ENCODE results near the gene CRIM1. TPM values are rescaled to one million over a fixed set of nuclear protein-coding genes. Genes with fewer than 3 reads are reported as not detected.

Gene CRIM1
- total RNA-seq, 1 donor from 2014 or later, result 669 TPM

DNA sequence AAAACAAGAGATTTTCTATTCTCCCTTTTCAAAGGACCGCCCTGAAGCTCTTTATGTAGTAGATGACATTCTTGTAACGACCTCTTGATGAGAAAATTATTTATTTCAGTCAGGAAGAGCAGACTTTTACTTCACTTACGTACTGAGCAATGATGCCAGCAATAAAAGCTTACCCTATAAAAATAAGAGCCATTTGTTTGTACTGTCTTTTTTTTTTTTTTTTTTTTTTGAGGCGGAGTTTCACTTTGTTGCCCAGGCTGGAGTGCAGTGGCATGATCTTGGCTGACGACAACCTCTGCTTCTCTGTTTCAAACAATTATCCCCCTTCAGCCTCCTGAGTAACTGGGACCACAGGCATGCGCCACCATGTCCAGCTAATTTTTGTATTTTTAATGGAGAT, 39.2 kb downstream of the CRIM1 start:
- no peak for DNase-seq (ENCODE audit: low read depth)

- DNase-seq (ENCODE audit: low read depth), result no peak
These were observed 40.3 kb downstream of the CRIM1 start for GRCh38 chr2:36395866-36396265.

DNA sequence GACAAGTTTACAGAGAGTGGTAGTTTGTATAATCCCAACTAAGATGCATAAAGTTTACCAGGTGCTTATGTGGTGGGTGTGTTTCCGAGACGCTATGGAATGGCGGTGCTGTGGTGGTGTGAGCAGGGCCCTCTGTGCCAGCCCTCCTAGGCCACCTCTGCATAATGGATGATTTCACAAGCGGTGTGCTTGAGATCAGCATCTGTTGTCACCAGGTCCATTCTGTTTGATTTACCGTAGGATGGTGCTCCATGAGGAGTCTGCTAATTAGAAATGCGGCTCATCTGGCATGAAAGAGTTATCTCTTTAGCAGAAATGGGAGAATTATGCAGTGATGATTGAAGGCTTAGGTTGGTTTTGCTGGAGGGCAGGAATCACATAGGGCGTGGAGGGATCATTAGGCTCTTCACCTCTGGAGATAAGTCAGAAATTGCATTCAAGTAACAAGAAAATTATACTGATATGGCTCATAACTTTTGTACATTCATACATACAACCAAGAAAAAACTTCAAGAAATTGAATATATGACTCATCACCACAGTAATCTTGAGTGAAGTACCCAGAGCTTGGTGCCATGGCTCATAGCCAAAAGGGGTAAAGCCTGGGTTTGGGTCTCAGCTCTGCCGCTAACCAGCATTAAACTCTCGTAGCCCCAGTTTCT, 41.4 kb downstream of the CRIM1 start:
- no peak for DNase-seq (ENCODE audit: low read depth)

DNA sequence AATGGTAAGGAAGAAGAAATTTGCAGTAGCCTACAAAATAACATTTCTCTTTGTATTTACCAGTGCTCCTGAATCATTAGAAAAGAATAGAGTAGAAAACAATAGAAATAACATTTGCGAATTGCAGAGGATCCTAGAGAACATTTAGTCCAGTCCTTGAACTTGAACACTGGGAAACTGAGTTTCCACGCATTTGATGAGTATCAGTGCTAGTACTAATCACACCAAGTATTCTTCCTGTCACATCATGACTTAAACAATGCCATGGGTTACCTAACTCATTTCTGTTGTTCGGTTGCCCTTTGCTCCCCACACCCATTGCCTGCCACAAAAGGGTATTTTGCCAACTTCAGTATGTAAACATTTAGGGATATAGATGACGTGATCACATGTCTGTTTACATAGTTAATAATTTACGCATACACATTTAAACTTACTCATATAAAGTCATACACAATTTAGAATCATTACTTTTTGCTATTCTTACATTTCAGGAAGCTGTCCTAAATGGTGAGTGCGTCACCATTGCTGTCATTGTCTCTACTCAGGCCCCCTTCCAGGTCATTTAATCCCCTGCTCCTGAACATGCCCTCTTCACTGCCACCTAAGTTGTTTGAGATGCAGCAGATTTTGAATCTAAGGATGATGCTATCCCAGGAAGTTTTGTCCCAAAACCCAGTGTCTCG, 42.3 kb downstream of the CRIM1 start:
- DNase-seq (ENCODE audit: low read depth), result no peak

- no peak for DNase-seq (ENCODE audit: low read depth)
These were observed 43.5 kb downstream of the CRIM1 start for GRCh38 chr2:36399050-36399449.

- peak; percentile 90 for DNase-seq (ENCODE audit: low read depth)
These were observed 48.2 kb downstream of the CRIM1 start for GRCh38 chr2:36403675-36404230.

DNA sequence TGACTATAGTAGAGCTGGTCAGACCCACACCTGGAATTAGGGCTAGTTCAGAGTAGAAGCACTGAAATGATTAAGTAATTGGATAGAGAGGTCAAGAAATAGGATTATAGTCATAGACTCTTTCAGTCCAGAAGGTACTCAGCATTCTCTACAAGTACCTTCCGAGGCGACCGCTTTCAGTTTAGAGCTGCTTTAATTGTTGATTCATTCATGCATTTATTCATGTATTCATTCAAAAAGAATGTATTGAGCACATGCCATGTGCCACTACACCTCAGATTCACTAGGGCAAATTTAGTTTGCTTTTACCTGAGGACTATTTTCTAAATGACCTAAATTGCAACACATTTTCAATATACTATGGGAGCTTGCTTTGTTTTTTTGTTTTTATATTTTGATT, 48.7 kb downstream of the CRIM1 start:
- peak; percentile 91 for DNase-seq (ENCODE audit: low read depth)

GRCh38 chr2:36404754-36405153, 49.2 kb downstream of the CRIM1 start:
- no peak for DNase-seq (ENCODE audit: low read depth)

DNA sequence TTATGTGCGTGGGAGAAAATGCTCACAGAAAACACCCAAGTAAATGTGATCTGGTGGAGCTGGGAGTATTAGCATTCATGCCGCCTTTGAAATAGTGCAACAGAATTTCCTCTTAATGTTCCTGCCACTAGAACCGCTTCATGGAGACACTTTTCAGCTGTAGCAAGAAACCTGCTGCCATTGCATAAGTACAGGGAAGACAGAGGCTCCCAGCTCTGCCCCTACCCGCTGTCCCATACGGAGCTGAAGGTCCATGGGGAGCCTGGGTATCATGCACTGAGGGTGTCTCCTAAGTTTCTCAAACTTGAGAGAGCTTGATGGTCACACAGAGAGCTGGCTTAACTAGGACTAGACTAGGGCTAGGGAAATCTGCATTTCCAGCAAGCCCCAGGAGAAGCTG, 49.6 kb downstream of the CRIM1 start:
- no peak for DNase-seq (ENCODE audit: low read depth)

GRCh38 chr2:36406296-36406695, 50.7 kb downstream of the CRIM1 start:
- DNase-seq (ENCODE audit: low read depth), result no peak

DNA sequence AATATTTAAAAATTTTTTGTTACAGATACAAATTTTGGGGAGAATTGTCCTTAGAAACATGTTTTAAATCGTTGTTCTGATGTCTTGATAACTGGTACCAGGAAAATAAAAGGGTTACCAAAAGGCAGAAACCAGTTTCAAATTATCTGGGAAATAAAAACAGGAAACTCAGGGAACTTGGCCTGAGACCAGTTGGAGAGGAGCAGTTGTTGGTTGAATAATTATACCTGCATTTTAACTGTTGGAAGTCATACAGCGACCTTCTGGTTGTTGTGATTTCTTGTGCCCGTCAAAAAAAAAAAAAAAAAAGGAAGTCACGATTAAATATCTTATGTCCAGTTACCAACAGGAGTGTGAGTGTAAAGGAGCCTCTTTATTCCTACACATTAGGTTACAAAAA, 51.8 kb downstream of the CRIM1 start:
- DNase-seq (ENCODE audit: low read depth), result peak; percentile 43

DNA sequence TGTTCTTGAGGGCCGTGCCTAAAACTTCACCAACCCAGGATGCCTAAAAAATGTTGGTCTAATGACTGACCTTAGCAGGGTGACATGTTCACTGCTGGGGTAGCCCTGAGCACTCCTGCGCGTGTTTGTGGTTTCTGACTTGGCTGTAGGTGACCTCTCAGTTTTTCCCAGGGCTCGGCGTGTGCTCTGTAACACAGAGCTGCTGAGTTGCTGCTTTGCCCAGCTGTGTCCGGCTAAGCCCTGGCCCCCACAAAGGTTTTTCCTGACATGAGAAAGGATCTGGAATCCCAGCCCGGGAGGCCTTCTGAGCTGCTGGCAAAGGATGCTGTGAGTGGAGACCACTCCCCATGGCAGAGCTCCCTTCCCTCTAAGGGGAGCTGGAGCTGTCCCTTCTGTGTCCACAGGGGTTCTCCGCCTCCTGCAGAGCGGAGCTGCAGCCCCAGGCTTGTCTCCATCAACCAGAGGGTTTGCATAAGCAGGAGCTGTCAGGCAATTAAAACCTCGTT, 52.7 kb downstream of the CRIM1 start:
- DNase-seq (ENCODE audit: low read depth), result peak; percentile 92

DNA sequence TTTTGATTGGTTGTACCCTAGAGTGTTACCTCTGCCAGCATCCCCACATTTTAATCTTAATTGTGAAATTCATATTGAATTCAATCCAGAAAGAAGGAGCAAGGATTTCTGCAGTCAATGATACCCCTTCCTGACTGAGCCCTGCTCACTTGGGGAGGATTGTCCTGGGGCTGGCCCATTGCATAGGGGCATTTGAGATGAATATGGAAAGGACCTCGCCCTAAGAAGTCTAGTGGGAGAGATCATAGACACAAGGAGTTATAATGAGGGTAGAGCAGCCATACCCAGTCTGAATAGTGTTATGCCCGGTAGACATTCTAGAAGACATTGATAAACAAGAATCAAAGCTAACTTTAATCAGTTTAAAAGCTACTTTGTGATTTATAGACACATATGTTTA, 53.8 kb downstream of the CRIM1 start:
- DNase-seq (ENCODE audit: low read depth), result no peak

GRCh38 chr2:36409935-36410334, 54.4 kb downstream of the CRIM1 start:
- no peak for DNase-seq (ENCODE audit: low read depth)

- DNase-seq (ENCODE audit: low read depth), result no peak
These were observed 55.1 kb downstream of the CRIM1 start for GRCh38 chr2:36410681-36411080.

DNA sequence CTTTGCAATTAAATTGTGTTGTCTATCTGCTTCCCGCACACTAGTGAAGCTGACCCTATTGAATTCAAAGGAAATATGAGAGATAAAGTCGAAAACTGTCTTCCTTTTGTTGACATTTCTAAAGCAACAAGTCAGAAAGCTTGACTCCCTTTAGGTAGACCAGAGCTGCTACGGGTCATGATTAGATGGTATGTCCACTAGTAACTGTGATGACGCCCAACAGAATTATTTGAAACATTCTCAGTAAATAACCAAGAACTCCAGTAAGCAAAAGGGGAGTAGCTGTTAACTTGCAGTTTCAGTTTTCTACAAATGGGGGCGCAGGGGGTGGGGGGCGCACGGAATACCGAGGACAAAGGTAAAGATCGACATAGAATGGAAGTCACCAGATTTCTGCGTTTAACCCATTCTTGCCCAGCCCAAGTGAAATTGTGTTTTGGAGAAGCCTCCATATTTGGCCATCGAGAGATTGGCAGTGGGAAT, 56.4 kb downstream of the CRIM1 start:
- peak; percentile 95 for DNase-seq (ENCODE audit: low read depth)

- DNase-seq (ENCODE audit: low read depth), result no peak
These were observed 57.6 kb downstream of the CRIM1 start for GRCh38 chr2:36413218-36413617.

DNA sequence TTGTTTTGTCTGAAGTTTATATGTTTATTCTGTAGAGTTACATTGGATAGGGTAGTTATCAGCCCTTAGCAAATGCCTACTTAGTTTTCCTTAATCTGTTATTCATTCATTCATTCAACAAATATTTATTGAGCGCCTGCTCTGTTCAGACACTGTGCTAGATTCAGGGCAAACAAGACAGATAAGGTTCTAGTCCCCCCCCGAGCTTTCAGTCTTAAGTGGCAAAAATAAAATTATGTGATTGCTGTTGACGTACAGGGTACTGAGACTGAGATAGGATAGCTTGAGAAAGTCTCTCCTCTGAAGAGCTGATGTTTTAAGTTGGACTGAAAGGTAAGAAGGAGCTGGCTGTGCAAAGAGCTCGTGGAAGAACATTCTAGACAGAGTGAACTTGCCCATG, 58.7 kb downstream of the CRIM1 start:
- no peak for DNase-seq (ENCODE audit: low read depth)

DNA sequence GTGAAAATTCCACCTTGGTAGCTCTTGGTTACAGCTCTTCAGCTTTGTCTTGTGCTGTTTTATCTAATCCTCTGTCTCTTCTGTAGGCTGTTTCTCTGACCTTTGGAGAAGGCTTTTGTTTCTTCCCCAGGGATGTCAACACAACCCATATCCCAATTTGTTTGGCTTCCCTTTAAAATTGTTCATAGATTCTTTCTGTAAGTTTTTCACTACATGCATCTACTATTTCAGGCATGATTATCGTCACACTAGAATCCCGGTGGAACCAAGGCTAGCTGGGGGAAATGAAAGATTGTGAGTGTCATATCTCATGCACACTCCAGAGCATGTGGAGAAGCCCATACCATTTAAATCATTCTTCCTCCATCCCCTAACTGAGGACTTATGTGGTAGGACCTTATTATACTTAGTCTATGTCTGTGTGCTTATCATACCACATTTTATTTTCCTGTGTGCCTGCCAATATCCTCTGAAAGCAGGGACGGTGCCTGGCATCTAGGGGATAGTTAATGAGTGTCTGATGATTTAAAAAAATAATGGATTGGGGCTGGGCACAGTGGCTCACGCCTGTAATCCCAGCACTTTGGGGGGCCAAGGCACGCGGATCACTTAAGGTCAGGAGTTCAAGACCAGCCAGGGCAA, 59.9 kb downstream of the CRIM1 start:
- no peak for DNase-seq (ENCODE audit: low read depth)

DNA sequence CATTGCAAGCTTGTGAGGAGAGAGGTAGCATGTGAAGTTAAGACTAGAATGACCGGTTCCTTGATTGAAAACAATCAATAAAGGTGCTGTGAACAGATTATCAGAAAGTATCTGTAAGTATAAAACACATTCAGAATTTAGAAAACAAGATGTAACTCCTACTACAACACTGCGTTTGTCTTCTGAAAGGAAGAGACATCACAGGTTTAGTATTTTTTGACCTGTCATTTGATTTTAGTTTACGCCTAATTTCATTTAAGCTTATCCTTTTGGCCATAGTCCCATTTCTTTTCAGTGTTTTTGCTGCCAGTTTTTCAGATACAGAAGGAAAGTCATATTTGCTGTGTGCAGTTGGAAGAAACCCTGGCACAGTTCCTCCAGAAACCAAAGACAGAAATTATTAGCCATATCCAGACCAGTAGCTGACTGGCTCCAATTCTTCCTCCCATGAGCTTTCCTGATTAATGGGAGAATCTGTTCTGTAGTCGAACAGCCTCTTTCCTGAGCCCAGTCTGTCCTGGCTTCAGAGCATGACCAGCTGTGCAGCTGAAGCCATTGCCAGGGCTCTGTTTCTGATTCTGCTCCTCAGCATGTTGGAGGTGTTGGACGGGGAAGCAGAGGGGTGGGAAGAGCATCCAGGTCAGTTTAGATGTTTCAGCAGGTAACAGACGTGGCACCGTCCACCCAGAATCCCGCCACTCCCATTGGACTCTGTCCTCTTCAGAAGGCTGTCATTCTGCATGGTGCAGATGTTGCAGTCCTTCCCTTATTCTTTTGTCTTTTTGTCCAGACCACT, 61.0 kb downstream of the CRIM1 start:
- no peak for DNase-seq (ENCODE audit: low read depth)

DNA sequence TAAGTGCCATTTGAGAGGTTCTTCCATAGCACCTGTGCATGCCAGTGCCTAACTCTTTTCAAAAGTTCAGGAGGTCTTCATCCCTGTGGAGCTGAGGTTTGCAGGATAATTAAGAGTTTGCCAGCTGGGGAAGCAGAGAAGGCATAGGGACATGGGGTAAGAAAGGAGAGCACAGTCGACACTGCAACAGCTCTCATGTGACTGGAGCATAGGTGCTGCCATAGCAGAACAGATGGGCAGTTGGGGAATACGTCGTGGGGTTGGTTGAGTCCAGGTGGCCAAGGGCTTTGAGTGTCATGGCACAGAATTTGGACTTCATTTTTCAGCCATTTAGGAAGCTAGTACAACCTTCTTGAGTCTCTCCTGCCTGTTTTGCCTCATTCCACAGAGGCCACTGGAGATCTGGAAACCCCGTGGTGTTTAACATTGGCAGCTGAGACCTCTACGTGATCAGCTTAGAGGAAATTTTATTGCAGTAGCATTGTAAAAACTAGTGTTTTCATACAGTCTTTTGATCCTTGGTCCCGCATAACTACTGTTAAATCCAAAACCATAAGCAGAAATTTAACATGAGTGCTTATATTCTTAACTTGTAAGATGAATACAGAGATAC, 65.1 kb downstream of the CRIM1 start:
- DNase-seq (ENCODE audit: low read depth), result no peak

All from renal cortical epithelial cell (primary cell).